ENCODE measurements around the gene CTNNBL1. TPM values are rescaled to one million over a fixed set of nuclear protein-coding genes. Genes with fewer than 3 reads are reported as not detected.
"Not testable (repeated sequence)": the region's sequence is repeated elsewhere in the genome, so short reads cannot be mapped to it uniquely, and the experiment has no call there.

The CTNNBL1 gene
- total RNA-seq, 2 experiments from 2014 or later = 67.3 to 74.9 TPM

DNA sequence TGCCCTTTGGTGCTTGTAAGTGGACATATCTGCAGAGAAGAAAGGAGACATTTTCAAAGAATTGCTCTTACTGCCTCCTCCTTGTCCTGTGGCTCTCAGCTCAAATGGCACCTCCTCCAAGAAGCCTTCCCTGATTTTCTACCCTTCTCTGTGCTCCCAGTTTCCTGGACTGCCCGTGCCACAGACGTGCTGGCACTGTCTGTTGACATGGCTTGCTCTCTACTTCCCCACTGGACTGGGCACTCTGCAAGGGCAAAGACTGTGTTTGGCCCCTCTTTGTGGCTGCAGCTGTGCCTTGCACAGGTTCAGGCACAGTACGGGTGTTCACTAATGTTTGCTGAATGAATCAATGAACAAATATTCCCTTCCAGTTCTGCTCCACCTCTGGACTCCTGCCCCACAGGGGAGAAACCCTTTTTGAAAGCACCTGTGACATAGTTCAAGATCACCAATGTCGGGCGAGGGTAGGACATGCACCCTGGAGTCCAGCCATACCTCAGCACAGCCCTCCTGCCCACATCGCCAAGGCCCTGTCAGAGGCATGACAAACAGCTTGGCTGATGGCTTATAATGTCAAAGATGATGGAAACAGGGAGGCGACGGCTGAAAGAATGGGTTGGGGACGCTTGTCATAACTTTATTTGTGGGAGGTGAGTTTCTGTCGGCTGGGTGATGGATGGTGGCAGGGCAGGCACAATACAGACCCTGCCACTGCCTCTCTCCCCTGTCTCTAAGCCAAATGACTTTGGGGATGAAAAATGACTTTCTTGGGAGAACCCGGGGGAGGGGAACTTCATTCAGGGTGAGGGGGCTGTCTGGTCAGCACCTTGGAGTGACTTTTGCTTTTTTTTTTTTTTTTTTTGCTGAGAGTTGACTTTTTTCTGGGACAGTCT lies 15.6 kb upstream of the CTNNBL1 start:
- Mint-ChIP-seq H3K4me3 (no peak overlapping the region), H3K9me3 (no peaks in the 10 kb centered on the region), H3K27me3 (peaks cover 23% of the 10 kb centered on the region), H3K27ac (no peak overlapping the region), H3K4me1 (ENCODE audit: low read depth) (no peaks in the 10 kb centered on the region), H3K36me3 (ENCODE audit: low read depth) (no peaks in the 10 kb centered on the region)
- TF ChIP-seq, protein P1, sequence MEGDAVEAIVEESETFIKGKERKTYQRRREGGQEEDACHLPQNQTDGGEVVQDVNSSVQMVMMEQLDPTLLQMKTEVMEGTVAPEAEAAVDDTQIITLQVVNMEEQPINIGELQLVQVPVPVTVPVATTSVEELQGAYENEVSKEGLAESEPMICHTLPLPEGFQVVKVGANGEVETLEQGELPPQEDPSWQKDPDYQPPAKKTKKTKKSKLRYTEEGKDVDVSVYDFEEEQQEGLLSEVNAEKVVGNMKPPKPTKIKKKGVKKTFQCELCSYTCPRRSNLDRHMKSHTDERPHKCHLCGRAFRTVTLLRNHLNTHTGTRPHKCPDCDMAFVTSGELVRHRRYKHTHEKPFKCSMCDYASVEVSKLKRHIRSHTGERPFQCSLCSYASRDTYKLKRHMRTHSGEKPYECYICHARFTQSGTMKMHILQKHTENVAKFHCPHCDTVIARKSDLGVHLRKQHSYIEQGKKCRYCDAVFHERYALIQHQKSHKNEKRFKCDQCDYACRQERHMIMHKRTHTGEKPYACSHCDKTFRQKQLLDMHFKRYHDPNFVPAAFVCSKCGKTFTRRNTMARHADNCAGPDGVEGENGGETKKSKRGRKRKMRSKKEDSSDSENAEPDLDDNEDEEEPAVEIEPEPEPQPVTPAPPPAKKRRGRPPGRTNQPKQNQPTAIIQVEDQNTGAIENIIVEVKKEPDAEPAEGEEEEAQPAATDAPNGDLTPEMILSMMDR (IDR thresholded peaks at IDR 0.05) = no peak
- no peak for ATAC-seq
- ChIA-PET CTCF (interaction anchor here (0.6 kb wide), 1 partner anchor 30 kb away, joined by 3 read pairs; no protein-coding TSS in a partner anchor), POLR2A (no interaction called here)
- DNase-seq = no peak
- intact Hi-C loops (cut with micrococcal nuclease) = no loop called here

DNA sequence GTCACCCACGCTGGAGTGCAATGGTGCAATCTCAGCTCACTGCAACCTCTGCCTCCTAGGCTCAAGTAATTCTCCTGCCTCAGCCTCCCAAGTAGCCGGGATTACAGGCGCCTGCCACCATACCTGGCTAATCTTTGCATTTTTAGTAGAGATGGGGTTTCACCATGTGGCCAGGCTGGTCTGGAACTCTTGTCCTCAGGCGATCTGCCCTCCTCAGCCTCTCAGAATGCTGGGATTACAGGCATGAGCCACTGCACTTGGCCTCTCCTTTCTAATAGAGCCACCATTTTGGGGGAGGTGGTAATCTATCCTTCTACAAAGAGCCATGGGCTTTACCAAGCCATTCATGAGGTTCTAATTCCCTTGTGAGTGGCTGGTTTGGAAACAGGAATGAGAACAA lies 14.1 kb upstream of the CTNNBL1 start:
- H3K27ac Mint-ChIP-seq; intact Hi-C loops (cut with micrococcal nuclease); CTCF ChIA-PET; POLR2A ChIA-PET; H3K9me3 Mint-ChIP-seq; H3K4me3 Mint-ChIP-seq; H3K4me1 Mint-ChIP-seq (ENCODE audit: low read depth); ATAC-seq; H3K36me3 Mint-ChIP-seq (ENCODE audit: low read depth); DNase-seq: not testable (repeated sequence)
- H3K27me3 Mint-ChIP-seq = peaks cover 18% of the 10 kb centered on the region

DNA sequence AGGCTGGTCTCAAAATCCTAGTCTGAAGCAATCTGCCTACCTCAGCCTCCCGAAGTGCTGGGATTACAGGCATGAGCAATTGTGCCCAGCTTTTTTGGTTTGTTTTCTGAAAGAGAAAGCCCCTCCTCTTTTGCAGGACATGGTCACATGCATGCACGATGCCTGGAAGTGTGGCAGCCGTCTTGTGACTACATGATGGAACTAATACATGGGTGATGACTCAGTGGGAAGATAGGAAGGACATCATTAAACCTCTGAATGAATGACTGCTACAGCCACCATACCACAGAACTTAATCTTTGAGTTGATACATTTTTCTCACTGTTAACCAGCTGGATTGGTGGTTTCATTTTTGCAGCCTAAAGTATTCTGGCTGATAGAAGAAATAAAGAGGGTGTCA lies 13.4 kb upstream of the CTNNBL1 start:
- TF ChIP-seq, protein P1 (IDR thresholded peaks at IDR 0.05) = no peak
- ChIA-PET POLR2A (interaction anchor here (0.9 to 1.1 kb wide), 2 partner anchors 14 to 17 kb away, joined by 3 read pairs; partner anchors contain the start of gene CTNNBL1), CTCF (no interaction called here)
- H3K36me3 Mint-ChIP-seq (ENCODE audit: low read depth) = no peaks in the 10 kb centered on the region
- no peak overlapping the region for H3K4me3 Mint-ChIP-seq
- no peak for DNase-seq
- no peaks in the 10 kb centered on the region for H3K4me1 Mint-ChIP-seq (ENCODE audit: low read depth)
- peaks cover 21% of the 10 kb centered on the region for H3K27me3 Mint-ChIP-seq
- H3K27ac Mint-ChIP-seq = no peak overlapping the region
- intact Hi-C loops (cut with micrococcal nuclease) = no loop called here
- H3K9me3 Mint-ChIP-seq = no peaks in the 10 kb centered on the region
- ATAC-seq = no peak

DNA sequence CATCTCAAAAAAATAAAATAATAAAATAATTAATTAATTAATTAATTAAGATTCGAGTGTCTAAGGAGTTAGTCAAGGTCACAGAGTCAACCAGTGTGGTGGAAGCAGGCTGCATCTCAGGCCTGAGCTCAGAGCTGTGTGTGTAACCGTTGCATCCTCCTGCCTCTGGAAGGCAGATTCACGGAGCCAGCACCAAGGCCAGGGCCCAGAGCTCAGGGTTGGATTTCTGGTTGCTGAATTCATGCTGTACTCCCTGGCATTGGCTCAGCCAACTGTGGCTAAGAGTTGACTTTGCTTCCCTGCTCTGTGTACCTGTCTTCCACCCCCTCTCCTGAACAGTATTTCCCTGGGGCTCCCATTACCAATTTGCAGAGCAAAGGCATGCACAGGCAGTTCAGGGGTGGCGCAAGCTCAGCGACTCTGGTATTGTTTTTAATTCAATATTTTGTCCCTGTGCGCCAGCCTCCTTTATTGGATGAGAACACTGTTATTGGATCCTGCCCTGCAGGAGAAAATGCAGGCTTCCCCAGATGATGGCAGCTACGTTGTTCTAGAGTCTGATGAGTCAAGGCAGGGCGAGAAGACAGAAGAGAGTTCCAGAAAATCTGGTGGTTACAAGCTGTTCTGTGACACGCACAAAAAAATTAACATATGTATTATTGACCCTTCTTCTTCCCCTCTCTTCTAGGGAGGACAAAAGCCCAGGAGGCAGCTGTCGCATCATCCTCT lies 12.3 kb upstream of the CTNNBL1 start:
- Mint-ChIP-seq H3K9me3 (no peaks in the 10 kb centered on the region), H3K27me3 (peaks cover 26% of the 10 kb centered on the region), H3K27ac (no peak overlapping the region), H3K4me1 (ENCODE audit: low read depth) (peaks cover 4% of the 10 kb centered on the region), H3K36me3 (ENCODE audit: low read depth) (no peaks in the 10 kb centered on the region), H3K4me3 (no peak overlapping the region)
- CTCF ChIA-PET = no interaction called here
- no peak for DNase-seq
- ATAC-seq = no peak
- TF ChIP-seq, protein P1 (IDR thresholded peaks at IDR 0.05) = no peak
- POLR2A ChIA-PET = interaction anchor here (0.9 to 1.1 kb wide), 2 partner anchors 13 to 16 kb away, joined by 3 read pairs; partner anchors contain the start of gene CTNNBL1
- intact Hi-C loops (cut with micrococcal nuclease) = no loop called here

DNA sequence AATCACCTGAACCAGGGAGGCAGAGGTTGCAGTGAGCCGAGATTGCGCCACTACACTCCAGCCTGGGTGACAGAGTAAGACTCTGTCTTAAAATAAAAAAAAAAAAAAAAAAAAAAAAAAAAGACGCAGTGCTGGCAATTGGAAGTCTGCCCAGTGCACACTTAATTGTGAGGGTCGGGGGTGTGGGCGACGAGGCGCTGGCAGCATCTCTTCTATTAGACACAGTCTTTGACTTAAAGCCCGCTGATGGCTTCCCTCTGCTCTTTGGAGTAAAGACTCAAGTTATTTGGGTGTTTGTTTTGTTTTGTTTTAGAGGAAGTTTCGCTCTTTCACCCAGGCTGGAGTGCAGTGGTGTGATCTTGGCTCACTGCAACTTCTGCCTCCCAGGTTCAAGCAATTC lies 10.7 kb upstream of the CTNNBL1 start:
- intact Hi-C loops (cut with micrococcal nuclease); H3K9me3 Mint-ChIP-seq; CTCF ChIA-PET; DNase-seq; POLR2A ChIA-PET; H3K36me3 Mint-ChIP-seq (ENCODE audit: low read depth); H3K4me3 Mint-ChIP-seq; ATAC-seq; H3K27ac Mint-ChIP-seq: not testable (repeated sequence)
- Mint-ChIP-seq H3K27me3 (peaks cover 24% of the 10 kb centered on the region), H3K4me1 (ENCODE audit: low read depth) (peaks cover 19% of the 10 kb centered on the region)
